ENCODE results near the gene MUC5AC. TPM values are rescaled to one million over a fixed set of nuclear protein-coding genes. Genes with fewer than 3 reads are reported as not detected.
A peak's percentile ranks its signal among the peaks of the same experiment; 100 is the strongest.
"Not testable (repeated sequence)": the region's sequence is repeated elsewhere in the genome, so short reads cannot be mapped to it uniquely, and the experiment has no call there.

The MUC5AC gene
- total RNA-seq, 1 donor, result under 0.01 TPM

GRCh38 chr11:1175461-1176223, 17.9 kb downstream of the MUC5AC start:
- DNase-seq (ENCODE audit: low read depth in 2 of 3, low spot score in 2 of 3), result no peak

- no peak for DNase-seq (ENCODE audit: low read depth in 2 of 3, low spot score in 2 of 3)
Observed at GRCh38 chr11:1176224-1177019, 18.7 kb downstream of the MUC5AC start.

GRCh38 chr11:1177020-1177770, 19.4 kb downstream of the MUC5AC start:
- no peak for DNase-seq (ENCODE audit: low read depth in 2 of 3, low spot score in 2 of 3)

GRCh38 chr11:1177771-1178090, 20.0 kb downstream of the MUC5AC start:
- DNase-seq (ENCODE audit: low read depth in 2 of 3, low spot score in 2 of 3), result no peak

GRCh38 chr11:1178201-1178885, 20.6 kb downstream of the MUC5AC start:
- DNase-seq (ENCODE audit: low read depth in 2 of 3, low spot score in 2 of 3), result no peak

- no peak for DNase-seq (ENCODE audit: low read depth in 2 of 3, low spot score in 2 of 3)
Observed at GRCh38 chr11:1178906-1179305, 21.2 kb downstream of the MUC5AC start.

- DNase-seq (ENCODE audit: low read depth in 2 of 3, low spot score in 2 of 3), result no peak
Observed at GRCh38 chr11:1179641-1180040, 21.9 kb downstream of the MUC5AC start.

- DNase-seq (ENCODE audit: low read depth in 2 of 3, low spot score in 2 of 3), result no peak
Observed at GRCh38 chr11:1180171-1180570, 22.4 kb downstream of the MUC5AC start.

- DNase-seq (ENCODE audit: low read depth in 2 of 3, low spot score in 2 of 3), result no peak
Observed at GRCh38 chr11:1180947-1181391, 23.2 kb downstream of the MUC5AC start.

GRCh38 chr11:1181420-1181819, 23.7 kb downstream of the MUC5AC start:
- DNase-seq (ENCODE audit: low read depth in 2 of 3, low spot score in 2 of 3), result no peak

- peak in 2 of 3 donors; percentile 65 to 68 for DNase-seq (ENCODE audit: low read depth in 2 of 3, low spot score in 2 of 3)
Observed at GRCh38 chr11:1181853-1182535, 24.2 kb downstream of the MUC5AC start.

- DNase-seq (ENCODE audit: low read depth in 2 of 3, low spot score in 2 of 3), result not testable (repeated sequence)
Observed at GRCh38 chr11:1184139-1184538, 26.4 kb downstream of the MUC5AC start.

GRCh38 chr11:1188451-1189130, 30.8 kb downstream of the MUC5AC start:
- not testable (repeated sequence) for DNase-seq (ENCODE audit: low read depth in 2 of 3, low spot score in 2 of 3)

- DNase-seq (ENCODE audit: low read depth in 2 of 3, low spot score in 2 of 3), result not testable (repeated sequence)
Observed at GRCh38 chr11:1189816-1190215, 32.1 kb downstream of the MUC5AC start.

GRCh38 chr11:1191786-1192470, 34.2 kb downstream of the MUC5AC start:
- DNase-seq (ENCODE audit: low read depth in 2 of 3, low spot score in 2 of 3), result not testable (repeated sequence)

GRCh38 chr11:1192741-1193325, 35.1 kb downstream of the MUC5AC start:
- no peak for DNase-seq (ENCODE audit: low read depth in 2 of 3, low spot score in 2 of 3)

GRCh38 chr11:1193326-1194230, 35.8 kb downstream of the MUC5AC start:
- no peak for DNase-seq (ENCODE audit: low read depth in 2 of 3, low spot score in 2 of 3)

Measured in hematopoietic multipotent progenitor cell (in vitro differentiated cells).